ENCODE data around the gene TMEM141. TPM values are rescaled to one million over a fixed set of nuclear protein-coding genes. Genes with fewer than 3 reads are reported as not detected.
A peak's percentile ranks its signal among the peaks of the same experiment; 100 is the strongest.
"Not testable (repeated sequence)": the region's sequence is repeated elsewhere in the genome, so short reads cannot be mapped to it uniquely, and the experiment has no call there.

TMEM141 gene
- total RNA-seq, 1 donor from 2014 or later: 29.2 TPM

DNA sequence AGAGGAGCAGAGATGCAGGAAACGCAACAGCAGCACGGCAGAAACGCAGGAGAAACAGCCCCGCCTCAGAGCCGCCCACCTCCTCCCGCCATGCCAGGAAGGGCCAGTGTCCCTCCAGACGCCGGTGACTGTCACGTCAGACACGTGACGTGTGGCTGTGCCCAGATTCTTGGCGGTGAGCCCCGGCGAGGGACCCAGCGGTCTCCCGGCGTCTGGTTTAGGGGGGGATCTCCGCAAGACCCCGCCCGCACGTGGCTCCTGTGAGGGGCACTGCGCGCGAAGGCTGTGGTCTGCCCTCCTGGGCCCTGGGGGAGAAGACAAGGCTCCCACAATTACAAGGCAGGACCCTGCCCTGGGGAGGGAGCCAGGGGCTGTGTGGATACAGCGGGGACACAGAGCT lies 30.7 kb upstream of the TMEM141 start:
- no peaks in the 10 kb centered on the region for H3K27me3 Mint-ChIP-seq (ENCODE audit: unreplicated experiment)
- H3K9me3 Mint-ChIP-seq (ENCODE audit: unreplicated experiment): no peaks in the 10 kb centered on the region
- no peak overlapping the region for H3K27ac Mint-ChIP-seq (ENCODE audit: unreplicated experiment)
- peak; percentile 85 for DNase-seq (ENCODE audit: extremely low spot score, unreplicated experiment)
- TF ChIP-seq, protein P1, sequence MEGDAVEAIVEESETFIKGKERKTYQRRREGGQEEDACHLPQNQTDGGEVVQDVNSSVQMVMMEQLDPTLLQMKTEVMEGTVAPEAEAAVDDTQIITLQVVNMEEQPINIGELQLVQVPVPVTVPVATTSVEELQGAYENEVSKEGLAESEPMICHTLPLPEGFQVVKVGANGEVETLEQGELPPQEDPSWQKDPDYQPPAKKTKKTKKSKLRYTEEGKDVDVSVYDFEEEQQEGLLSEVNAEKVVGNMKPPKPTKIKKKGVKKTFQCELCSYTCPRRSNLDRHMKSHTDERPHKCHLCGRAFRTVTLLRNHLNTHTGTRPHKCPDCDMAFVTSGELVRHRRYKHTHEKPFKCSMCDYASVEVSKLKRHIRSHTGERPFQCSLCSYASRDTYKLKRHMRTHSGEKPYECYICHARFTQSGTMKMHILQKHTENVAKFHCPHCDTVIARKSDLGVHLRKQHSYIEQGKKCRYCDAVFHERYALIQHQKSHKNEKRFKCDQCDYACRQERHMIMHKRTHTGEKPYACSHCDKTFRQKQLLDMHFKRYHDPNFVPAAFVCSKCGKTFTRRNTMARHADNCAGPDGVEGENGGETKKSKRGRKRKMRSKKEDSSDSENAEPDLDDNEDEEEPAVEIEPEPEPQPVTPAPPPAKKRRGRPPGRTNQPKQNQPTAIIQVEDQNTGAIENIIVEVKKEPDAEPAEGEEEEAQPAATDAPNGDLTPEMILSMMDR (IDR thresholded peaks at IDR 0.05): no peak
- H3K4me1 Mint-ChIP-seq (ENCODE audit: unreplicated experiment): no peaks in the 10 kb centered on the region
- H3K36me3 Mint-ChIP-seq (ENCODE audit: unreplicated experiment): no peaks in the 10 kb centered on the region
- H3K4me3 Mint-ChIP-seq (ENCODE audit: unreplicated experiment): no peak overlapping the region

DNA sequence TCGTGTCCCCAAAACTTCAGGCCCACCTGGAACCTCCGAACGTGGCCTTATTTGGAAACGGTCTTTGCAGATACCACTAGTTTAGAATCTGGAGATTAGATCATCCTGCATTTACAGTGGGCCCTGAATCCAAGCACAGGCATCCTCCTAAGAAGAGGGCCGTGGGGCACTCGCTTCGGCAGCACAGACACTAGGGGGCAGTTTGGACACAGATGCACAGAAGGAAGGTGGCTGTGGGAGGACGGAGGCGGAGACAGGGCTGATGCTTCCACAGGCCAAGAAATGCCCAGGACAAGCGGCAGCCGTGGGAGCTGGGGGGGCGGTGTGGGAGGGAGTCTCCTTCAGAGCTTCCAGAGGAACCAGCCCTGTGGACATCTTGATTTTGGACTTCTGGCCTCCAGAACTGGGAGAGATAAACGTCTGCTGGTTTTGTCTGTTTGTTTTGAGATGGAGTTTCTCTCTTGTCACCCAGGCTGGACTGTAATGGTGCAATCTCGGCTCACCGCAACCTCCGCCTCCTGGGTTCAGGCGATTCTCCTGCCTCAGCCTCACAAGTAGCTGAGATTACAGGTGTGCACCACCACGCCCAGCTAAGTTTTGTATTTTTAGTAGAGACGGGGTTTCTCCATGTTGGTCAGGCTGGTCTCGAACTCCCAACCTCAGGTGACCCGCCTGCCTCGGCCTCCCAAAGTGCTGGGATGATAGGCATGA lies 30.2 kb upstream of the TMEM141 start:
- H3K27ac Mint-ChIP-seq (ENCODE audit: unreplicated experiment); H3K4me3 Mint-ChIP-seq (ENCODE audit: unreplicated experiment); H3K36me3 Mint-ChIP-seq (ENCODE audit: unreplicated experiment); H3K4me1 Mint-ChIP-seq (ENCODE audit: unreplicated experiment); H3K9me3 Mint-ChIP-seq (ENCODE audit: unreplicated experiment); H3K27me3 Mint-ChIP-seq (ENCODE audit: unreplicated experiment): not testable (repeated sequence)
- DNase-seq (ENCODE audit: extremely low spot score, unreplicated experiment): peak; percentile 86
- TF ChIP-seq, protein P1 (IDR thresholded peaks at IDR 0.05): peak; percentile 66

- H3K4me3 Mint-ChIP-seq (ENCODE audit: unreplicated experiment): no peak overlapping the region
- H3K4me1 Mint-ChIP-seq (ENCODE audit: unreplicated experiment): peaks cover 2% of the 10 kb centered on the region
- no peak overlapping the region for H3K27ac Mint-ChIP-seq (ENCODE audit: unreplicated experiment)
- no peaks in the 10 kb centered on the region for H3K36me3 Mint-ChIP-seq (ENCODE audit: unreplicated experiment)
- H3K9me3 Mint-ChIP-seq (ENCODE audit: unreplicated experiment): no peaks in the 10 kb centered on the region
- no peaks in the 10 kb centered on the region for H3K27me3 Mint-ChIP-seq (ENCODE audit: unreplicated experiment)
- TF ChIP-seq, protein P1 (IDR thresholded peaks at IDR 0.05): no peak
- DNase-seq (ENCODE audit: extremely low spot score, unreplicated experiment): no peak
These were observed 29.6 kb upstream of the TMEM141 start for GRCh38 chr9:136761545-136761981.

DNA sequence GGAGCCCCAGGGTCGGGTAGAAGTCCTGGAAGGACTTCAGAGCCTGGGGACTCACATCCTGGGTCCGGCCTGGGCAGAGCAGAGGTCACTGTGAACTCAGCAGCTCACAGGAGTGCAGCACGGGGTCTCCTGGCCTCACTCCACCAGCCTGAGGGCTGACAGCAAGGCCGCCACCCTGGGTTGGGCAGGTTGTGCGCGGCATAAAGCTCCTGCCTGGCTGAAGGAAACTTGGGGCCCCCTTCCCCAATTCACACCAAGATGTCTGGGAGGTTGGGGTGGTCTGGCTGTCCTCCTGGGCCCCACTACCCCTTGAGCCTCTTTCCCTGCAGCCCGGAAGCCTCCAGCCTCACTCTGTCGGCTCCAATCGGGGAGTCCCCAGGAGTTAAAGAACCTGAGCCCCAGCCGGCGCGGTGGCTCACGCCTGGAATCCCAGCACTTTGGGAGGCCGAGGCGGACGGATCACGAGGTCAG lies 28.9 kb upstream of the TMEM141 start:
- H3K4me1 Mint-ChIP-seq (ENCODE audit: unreplicated experiment): peaks cover 2% of the 10 kb centered on the region
- no peak overlapping the region for H3K27ac Mint-ChIP-seq (ENCODE audit: unreplicated experiment)
- no peak overlapping the region for H3K4me3 Mint-ChIP-seq (ENCODE audit: unreplicated experiment)
- no peak for DNase-seq (ENCODE audit: extremely low spot score, unreplicated experiment)
- TF ChIP-seq, protein P1 (IDR thresholded peaks at IDR 0.05): no peak
- no peaks in the 10 kb centered on the region for H3K27me3 Mint-ChIP-seq (ENCODE audit: unreplicated experiment)
- H3K9me3 Mint-ChIP-seq (ENCODE audit: unreplicated experiment): no peaks in the 10 kb centered on the region
- H3K36me3 Mint-ChIP-seq (ENCODE audit: unreplicated experiment): no peaks in the 10 kb centered on the region

GRCh38 chr9:136762915-136763648 lies 28.1 kb upstream of the TMEM141 start:
- no peak for DNase-seq (ENCODE audit: extremely low spot score, unreplicated experiment)
- no peaks in the 10 kb centered on the region for H3K9me3 Mint-ChIP-seq (ENCODE audit: unreplicated experiment)
- peaks cover 5% of the 10 kb centered on the region for H3K27me3 Mint-ChIP-seq (ENCODE audit: unreplicated experiment)
- H3K36me3 Mint-ChIP-seq (ENCODE audit: unreplicated experiment): no peaks in the 10 kb centered on the region
- H3K4me3 Mint-ChIP-seq (ENCODE audit: unreplicated experiment): no peak overlapping the region
- no peak overlapping the region for H3K27ac Mint-ChIP-seq (ENCODE audit: unreplicated experiment)
- peaks cover 2% of the 10 kb centered on the region for H3K4me1 Mint-ChIP-seq (ENCODE audit: unreplicated experiment)
- TF ChIP-seq, protein P1 (IDR thresholded peaks at IDR 0.05): no peak

Data from osteocyte (in vitro differentiated cells).